Kidney glomerular epithelial cell (primary cell): ENCODE data around the gene MRPL54.

ENCODE experiments used
- DNase-seq: peaks from one replicate; lab custom pipeline; 2025; lab: John Stamatoyannopoulos, UW

MRPL54 gene

DNA sequence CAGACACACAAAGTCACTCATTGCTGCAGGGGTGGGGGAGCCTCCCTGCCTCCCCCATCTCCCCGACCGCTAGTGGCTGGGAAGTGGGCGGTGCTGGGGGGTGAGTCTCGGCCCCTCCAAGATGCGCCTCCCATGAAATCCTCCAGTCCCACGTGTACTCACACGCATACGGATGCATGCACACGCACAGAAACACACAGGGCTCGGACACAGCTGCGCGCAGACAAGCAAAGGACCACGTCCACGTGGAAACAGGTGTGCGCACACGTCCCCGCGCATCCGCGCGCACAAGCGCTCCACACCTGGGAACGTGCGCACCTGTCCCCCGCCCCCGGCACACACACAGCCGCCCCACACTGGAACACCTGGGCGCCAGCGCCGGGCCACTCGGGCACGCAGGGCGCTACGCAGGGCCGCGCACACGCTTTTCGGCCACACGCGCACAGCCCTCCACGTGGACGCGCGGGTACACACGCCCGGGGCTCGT, 23.0 kb downstream of the MRPL54 start:
- no peak for DNase-seq

DNA sequence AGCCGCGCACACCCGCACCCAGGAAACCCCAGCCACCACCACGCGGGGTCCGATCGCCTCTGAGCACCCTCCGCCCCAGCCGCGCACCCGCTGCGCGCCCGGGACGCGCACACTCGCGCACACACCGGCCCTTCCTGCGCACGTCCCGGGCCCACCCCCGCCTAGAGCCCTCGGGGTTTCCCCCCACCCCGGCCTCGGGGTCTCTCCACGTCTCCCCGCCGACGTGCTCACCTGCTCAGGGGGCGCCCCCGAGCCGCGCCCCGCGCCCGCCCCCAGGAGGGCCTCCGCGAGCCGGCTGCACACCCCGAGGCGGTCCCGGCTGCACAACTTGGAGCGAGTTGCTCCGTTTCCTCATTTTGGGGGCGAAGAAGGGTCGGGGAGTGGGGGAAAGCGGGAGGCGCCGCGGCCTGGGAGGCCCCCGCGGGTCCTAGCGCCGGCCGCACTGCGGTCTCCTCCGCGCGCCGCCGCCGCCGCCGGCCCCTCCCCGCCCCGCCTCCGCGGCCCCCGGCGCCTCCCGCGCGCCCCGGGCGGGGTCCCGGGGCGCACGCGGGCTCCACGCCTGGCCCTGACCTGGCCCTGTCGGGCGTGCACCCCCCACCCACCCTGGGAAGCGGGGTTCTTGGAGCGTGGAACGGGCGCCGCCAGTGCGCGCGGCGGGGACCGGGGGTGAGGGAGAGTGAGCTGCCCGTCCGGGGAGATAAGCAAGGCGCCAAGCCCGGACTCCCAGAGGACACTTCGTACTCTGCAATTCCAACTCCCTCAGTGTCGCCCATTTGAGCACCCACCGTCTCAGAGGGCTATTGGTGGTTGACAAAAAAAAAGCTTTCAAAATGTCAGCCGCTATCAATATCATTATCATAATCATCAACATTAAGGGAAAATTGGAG, 23.7 kb downstream of the MRPL54 start, which contains the start of gene MATK:
TSS of gene MATK (minus strand) at position 444 of the 887 bp plus-strand sequence. CDS start 1,246 bp downstream, outside the sequence.
- DNase-seq = no peak

GRCh38 chr19:3788996-3789778, 26.7 kb downstream of the MRPL54 start:
- DNase-seq = no peak

DNA sequence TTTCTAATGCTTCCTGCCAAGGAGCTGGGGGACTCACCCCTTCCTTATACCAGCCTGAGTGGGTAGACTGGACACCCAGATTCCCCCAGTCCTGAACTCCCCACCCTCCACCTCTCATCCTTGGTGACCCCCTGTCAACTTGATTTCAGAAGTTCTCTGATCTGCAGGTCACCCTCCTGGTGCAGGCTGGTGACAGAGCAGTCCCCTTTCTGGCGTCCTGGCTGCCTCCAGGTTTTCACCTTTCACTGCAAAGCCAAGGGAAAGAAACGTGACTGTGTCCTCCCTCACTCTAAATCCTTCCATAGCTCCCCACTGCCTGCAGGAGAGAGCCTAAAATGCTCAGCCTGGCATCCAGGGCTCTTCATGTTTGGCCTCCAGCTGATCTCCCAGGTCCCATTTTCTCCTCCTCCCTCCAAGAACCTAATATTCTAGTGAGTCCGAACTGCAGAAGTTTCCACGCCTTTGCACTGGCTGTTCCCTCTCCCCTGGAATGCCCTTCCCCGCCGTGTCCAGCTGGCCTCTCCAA, 27.8 kb downstream of the MRPL54 start:
- no peak for DNase-seq

- DNase-seq = no peak
Observed at GRCh38 chr19:3790941-3791340, 28.5 kb downstream of the MRPL54 start.

DNA sequence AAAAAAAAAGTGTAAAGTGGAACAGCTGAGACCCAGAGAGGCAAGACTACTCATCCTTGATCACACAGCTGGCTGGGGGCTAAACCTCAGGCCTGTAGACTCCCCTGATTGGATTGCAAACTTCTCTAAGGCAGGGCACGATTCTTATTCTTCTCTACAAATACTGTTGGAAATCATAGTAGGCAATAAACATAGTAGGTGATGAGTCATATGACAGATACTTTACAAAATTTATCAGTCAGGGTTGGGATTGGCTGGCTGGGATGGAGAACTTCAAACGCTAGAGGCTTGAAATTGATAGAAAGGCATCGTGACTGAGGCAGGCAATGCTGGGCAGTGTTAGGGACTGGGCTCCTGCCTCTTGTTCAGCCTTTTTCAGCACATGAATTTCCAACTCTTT, 29.6 kb downstream of the MRPL54 start:
- DNase-seq = no peak

- no peak for DNase-seq
Observed at GRCh38 chr19:3793799-3794198, 31.3 kb downstream of the MRPL54 start.

DNA sequence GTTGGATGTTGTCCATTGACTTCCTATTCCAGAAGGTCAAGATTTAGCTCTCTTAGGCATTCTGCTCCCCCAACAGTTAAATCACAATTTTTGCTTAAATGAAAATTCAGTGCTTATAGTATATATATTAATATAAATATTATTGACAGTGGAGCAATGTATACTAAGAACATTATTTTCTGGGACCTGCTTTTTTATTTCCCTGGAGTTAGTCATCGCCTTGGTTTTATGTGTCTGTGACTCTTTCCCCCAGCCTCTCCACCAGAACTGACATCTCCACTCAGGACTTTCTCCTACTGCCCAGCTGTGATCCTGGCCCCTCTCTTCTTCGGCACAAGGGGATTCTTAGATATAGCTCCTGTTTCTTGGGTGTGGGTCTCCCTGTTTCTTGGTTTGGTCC, 33.9 kb downstream of the MRPL54 start:
- no peak for DNase-seq

GRCh38 chr19:3798137-3798536, 35.7 kb downstream of the MRPL54 start:
- no peak for DNase-seq

- DNase-seq = no peak
Observed at GRCh38 chr19:3800996-3801395, 38.5 kb downstream of the MRPL54 start.

GRCh38 chr19:3801412-3802096, 39.1 kb downstream of the MRPL54 start:
- no peak for DNase-seq

- DNase-seq = no peak
Observed at GRCh38 chr19:3803114-3803888, 40.8 kb downstream of the MRPL54 start.

- DNase-seq = no peak
Observed at GRCh38 chr19:3803986-3804385, 41.5 kb downstream of the MRPL54 start.

- no peak for DNase-seq
Observed at GRCh38 chr19:3804429-3804828, 41.9 kb downstream of the MRPL54 start.

GRCh38 chr19:3805859-3806258, 43.4 kb downstream of the MRPL54 start:
- no peak for DNase-seq

DNA sequence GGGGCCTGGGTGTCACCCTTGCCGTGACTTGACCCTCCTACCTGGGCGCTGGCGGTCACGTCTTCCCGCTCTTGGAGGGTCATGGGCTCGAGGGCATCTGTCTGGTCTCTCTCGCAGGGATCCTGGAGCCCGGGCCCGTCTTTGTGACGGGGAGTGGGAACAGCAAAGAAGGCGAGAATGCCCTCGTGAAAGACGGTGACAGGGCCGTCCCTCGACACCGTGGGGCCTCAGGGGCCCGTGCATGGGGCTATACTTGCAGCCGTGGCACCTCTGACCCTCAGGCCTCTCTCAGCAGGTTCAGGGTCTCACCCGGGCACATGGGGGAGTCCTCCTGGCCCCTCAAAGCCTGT, 44.6 kb downstream of the MRPL54 start:
- DNase-seq = no peak

GRCh38 chr19:3807574-3808354, 45.3 kb downstream of the MRPL54 start:
- no peak for DNase-seq

GRCh38 chr19:3808420-3809143, 46.1 kb downstream of the MRPL54 start:
- no peak for DNase-seq

- DNase-seq = no peak
Observed at GRCh38 chr19:3809881-3810707, 47.6 kb downstream of the MRPL54 start.
